A549 (cell line): ENCODE measurements around the gene TF.

Source experiments
- CBX8 ChIP-seq: fragments of 200-600 bp; sonication (generic); IDR thresholded peaks from 2 replicates; pipeline ENCODE4 v1.6.1; 2016
- CTCF ChIP-seq: fragments of >200 bp; sonication (Bioruptor Twin); formaldehyde crosslinking; IDR thresholded peaks from 3 replicates; pipeline ENCODE4 v1.5.1; 2016
- E2F6 ChIP-seq: IDR thresholded peaks from 2 replicates; pipeline ENCODE4 v1.6.1; 2012; ENCODE audit warnings: low read depth, borderline replicate concordance
- ESRRA ChIP-seq: fragments of 150-350 bp; IDR thresholded peaks from 2 replicates; pipeline ENCODE4 v1.6.1; 2014; ENCODE audit warnings: mild to moderate bottlenecking, low read length, borderline replicate concordance
- JUN ChIP-seq, 2 experiments: fragments of >200 bp; sonication (Bioruptor Twin); formaldehyde crosslinking; IDR thresholded peaks; 2 replicates in 1 of 2; 3 replicates in 1 of 2; pipeline ENCODE4 v1.6.1; 2016 to 2017
- MAFK ChIP-seq: fragments of 450-650 bp; IDR thresholded peaks from 2 replicates; pipeline ENCODE4 v1.6.1; 2014; ENCODE audit not compliant: partially characterized antibody
- MAZ ChIP-seq: fragments of 150-350 bp; IDR thresholded peaks from 2 replicates; pipeline ENCODE4 v1.6.1; 2014; ENCODE audit warnings: antibody characterized with exemption, low read depth, low read length, borderline replicate concordance
- MYC ChIP-seq: IDR thresholded peaks from 2 replicates; pipeline ENCODE4 v1.6.1; 2012; ENCODE audit warnings: mild to moderate bottlenecking, inconsistent platforms, low read length, improper control_type of control experiment, borderline replicate concordance
- NPAS2 ChIP-seq: fragments of 250-450 bp; sonication (Bioruptor Pico); IDR thresholded peaks from 2 replicates; pipeline ENCODE4 v1.8.0; 2022; ENCODE audit warnings: mild to moderate bottlenecking, moderate library complexity, borderline replicate concordance
- NR3C1 ChIP-seq: fragments of >200 bp; sonication (Bioruptor Twin); formaldehyde crosslinking; IDR thresholded peaks from 3 replicates; pipeline ENCODE4 v1.6.1; 2017
- POLR2A ChIP-seq: IDR thresholded peaks from 2 replicates; pipeline ENCODE4 v1.6.1; 2012; ENCODE audit warnings: mild to moderate bottlenecking, low read length
- REST ChIP-seq: fragments of 200-600 bp; sonication (generic); IDR thresholded peaks from 2 replicates; pipeline ENCODE4 v1.6.1; 2016; ENCODE audit warnings: antibody characterized with exemption, mild to moderate bottlenecking, moderate library complexity
- SMC3 ChIP-seq: fragments of >200 bp; sonication (Bioruptor Twin); formaldehyde crosslinking; IDR thresholded peaks from 3 replicates; pipeline ENCODE4 v1.6.1; 2018; ENCODE audit warnings: inconsistent platforms

GRCh38 chr3:133825969-133826727, 80.0 kb downstream of the TF start:
- TF ChIP-seq NR3C1 (no peak), JUN (IDR thresholded peaks at IDR 0.05) (no peak), CBX8 (no peak), NPAS2 (CRISPR knock-in tag) (no peak), REST (no peak), SMC3 (no peak), ESRRA (no peak), E2F6 (no peak), CTCF (no peak), POLR2A (no peak), MYC (no peak), MAZ (no peak), MAFK (no peak)
